GM23338 (cell line): Measurements from ENCODE around the gene CPSF7.

Experiments
- CREB1 ChIP-seq: fragments of 250-450 bp; sonication (Bioruptor Pico); IDR thresholded peaks from 2 replicates; pipeline ENCODE4 v1.5.0; 2020; ENCODE audit warnings: low read depth, mild to moderate bottlenecking, moderate library complexity
- EZH2 ChIP-seq: fragments of 200-600 bp; sonication (generic); IDR thresholded peaks from one replicate; pipeline ENCODE4 v1.8.0; 2017; ENCODE audit warnings: antibody characterized with exemption, mild to moderate bottlenecking, low read depth; ENCODE audit not compliant: unreplicated experiment
- EZH2phosphoT487 ChIP-seq: fragments of 200-600 bp; sonication (generic); IDR thresholded peaks from one replicate; pipeline ENCODE4 v1.8.1; 2018; ENCODE audit warnings: antibody characterized with exemption; ENCODE audit not compliant: unreplicated experiment
- JUNB ChIP-seq: IDR thresholded peaks from one replicate; pipeline ENCODE4 v1.6.1; 2016; ENCODE audit warnings: antibody characterized with exemption; ENCODE audit not compliant: unreplicated experiment
- NANOG ChIP-seq: IDR thresholded peaks from 2 replicates; pipeline ENCODE4 v1.6.1; 2016; ENCODE audit warnings: antibody characterized with exemption, borderline replicate concordance
- POLR2AphosphoS5 ChIP-seq: IDR thresholded peaks from 2 replicates; pipeline ENCODE4 v1.6.1; 2016; ENCODE audit warnings: antibody characterized with exemption, low read depth
- STAT1 ChIP-seq: IDR thresholded peaks from one replicate; pipeline ENCODE4 v1.6.1; 2016; ENCODE audit warnings: antibody characterized with exemption; ENCODE audit not compliant: unreplicated experiment
- ZNF114 ChIP-seq: fragments of 250-450 bp; sonication (Bioruptor Pico); IDR thresholded peaks from 2 replicates; pipeline ENCODE4 v1.5.0; 2020; ENCODE audit warnings: mild to moderate bottlenecking, moderate library complexity
- ZNF331 ChIP-seq: fragments of 250-450 bp; sonication (Bioruptor Pico); IDR thresholded peaks from 2 replicates; pipeline ENCODE4 v1.5.0; 2020; ENCODE audit warnings: low read depth, mild to moderate bottlenecking, moderate library complexity
- TF ChIP-seq, protein P1 (sequence below), 2 experiments: fragments of 200-600 bp in 1 of 2; sonication (generic) in 1 of 2; conservative IDR thresholded peaks; 2 replicates each; pipeline versions ENCODE4 v1.5.1 to v1.6.1; 2016 to 2017; ENCODE audit warnings: antibody characterized with exemption in 2 of 2, low read depth in 2 of 2, mild to moderate bottlenecking in 2 of 2, moderate library complexity in 1 of 2
- TF ChIP-seq, protein P2 (sequence below): IDR thresholded peaks from one replicate; pipeline ENCODE4 v1.6.1; 2018; ENCODE audit warnings: antibody characterized with exemption; ENCODE audit not compliant: unreplicated experiment

DNA sequence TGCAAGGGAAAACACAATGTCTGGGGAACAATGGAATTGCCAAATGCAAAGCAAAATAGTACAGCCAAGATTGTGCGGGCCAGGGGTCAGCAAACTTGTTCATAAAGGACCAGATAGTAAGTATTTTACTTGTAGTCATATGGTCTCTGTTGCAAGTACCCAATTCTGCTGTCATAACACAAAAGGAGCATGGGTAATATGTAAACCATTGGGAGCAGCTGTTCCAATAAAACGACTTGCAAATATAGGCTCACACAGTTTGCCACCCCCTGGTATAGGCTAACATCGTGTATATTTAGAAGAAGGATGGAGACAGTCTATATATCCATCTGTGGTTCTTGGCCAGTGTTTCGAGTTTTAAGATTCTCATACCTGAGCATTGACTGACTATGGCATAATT, 15.7 kb upstream of the CPSF7 start:
- TF ChIP-seq, protein P1, sequence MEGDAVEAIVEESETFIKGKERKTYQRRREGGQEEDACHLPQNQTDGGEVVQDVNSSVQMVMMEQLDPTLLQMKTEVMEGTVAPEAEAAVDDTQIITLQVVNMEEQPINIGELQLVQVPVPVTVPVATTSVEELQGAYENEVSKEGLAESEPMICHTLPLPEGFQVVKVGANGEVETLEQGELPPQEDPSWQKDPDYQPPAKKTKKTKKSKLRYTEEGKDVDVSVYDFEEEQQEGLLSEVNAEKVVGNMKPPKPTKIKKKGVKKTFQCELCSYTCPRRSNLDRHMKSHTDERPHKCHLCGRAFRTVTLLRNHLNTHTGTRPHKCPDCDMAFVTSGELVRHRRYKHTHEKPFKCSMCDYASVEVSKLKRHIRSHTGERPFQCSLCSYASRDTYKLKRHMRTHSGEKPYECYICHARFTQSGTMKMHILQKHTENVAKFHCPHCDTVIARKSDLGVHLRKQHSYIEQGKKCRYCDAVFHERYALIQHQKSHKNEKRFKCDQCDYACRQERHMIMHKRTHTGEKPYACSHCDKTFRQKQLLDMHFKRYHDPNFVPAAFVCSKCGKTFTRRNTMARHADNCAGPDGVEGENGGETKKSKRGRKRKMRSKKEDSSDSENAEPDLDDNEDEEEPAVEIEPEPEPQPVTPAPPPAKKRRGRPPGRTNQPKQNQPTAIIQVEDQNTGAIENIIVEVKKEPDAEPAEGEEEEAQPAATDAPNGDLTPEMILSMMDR (conservative IDR thresholded peaks at IDR 0.05; ENCODE audit: low read depth in 2 of 2) = no peak
- TF ChIP-seq EZH2 (no peak), POLR2AphosphoS5 (no peak), EZH2phosphoT487 (no peak), CREB1 (CRISPR knock-in tag) (no peak), ZNF114 (no peak), JUNB (no peak), ZNF331 (no peak), STAT1 (no peak), NANOG (no peak)
- TF ChIP-seq, protein P2, sequence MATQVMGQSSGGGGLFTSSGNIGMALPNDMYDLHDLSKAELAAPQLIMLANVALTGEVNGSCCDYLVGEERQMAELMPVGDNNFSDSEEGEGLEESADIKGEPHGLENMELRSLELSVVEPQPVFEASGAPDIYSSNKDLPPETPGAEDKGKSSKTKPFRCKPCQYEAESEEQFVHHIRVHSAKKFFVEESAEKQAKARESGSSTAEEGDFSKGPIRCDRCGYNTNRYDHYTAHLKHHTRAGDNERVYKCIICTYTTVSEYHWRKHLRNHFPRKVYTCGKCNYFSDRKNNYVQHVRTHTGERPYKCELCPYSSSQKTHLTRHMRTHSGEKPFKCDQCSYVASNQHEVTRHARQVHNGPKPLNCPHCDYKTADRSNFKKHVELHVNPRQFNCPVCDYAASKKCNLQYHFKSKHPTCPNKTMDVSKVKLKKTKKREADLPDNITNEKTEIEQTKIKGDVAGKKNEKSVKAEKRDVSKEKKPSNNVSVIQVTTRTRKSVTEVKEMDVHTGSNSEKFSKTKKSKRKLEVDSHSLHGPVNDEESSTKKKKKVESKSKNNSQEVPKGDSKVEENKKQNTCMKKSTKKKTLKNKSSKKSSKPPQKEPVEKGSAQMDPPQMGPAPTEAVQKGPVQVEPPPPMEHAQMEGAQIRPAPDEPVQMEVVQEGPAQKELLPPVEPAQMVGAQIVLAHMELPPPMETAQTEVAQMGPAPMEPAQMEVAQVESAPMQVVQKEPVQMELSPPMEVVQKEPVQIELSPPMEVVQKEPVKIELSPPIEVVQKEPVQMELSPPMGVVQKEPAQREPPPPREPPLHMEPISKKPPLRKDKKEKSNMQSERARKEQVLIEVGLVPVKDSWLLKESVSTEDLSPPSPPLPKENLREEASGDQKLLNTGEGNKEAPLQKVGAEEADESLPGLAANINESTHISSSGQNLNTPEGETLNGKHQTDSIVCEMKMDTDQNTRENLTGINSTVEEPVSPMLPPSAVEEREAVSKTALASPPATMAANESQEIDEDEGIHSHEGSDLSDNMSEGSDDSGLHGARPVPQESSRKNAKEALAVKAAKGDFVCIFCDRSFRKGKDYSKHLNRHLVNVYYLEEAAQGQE = no peak
